CD8-positive, alpha-beta memory T cell (primary cell): ENCODE data around the gene GRPEL2. TPM values are rescaled to one million over a fixed set of nuclear protein-coding genes. Genes with fewer than 3 reads are reported as not detected.

Source experiments
- CTCF ChIA-PET: fragments of 350-600 bp; sonication (Branson Sonifier 250); formaldehyde crosslinking; loops from one replicate; lab custom pipeline; 2021; ENCODE audit warnings: antibody characterized with exemption; lab: Charles Lee
- POLR2A ChIA-PET: fragments of 350-600 bp; sonication (Branson Sonifier 250); formaldehyde crosslinking; loops from one replicate; lab custom pipeline; 2021; ENCODE audit warnings: antibody characterized with exemption; lab: Charles Lee
- DNase-seq, 5 donors: peaks; one replicate each; pipeline versions ENCODE4 v3.0.0 to v3.0.0-alpha.2; 2020 to 2022; ENCODE audit warnings: mixed read lengths in 1 of 5
- H3K27ac ChIP-seq: one replicate; pipeline ENCODE4 v1.7.0; 2013; ENCODE audit warnings: low read depth, mild to moderate bottlenecking, low read length, moderate library complexity
- H3K27me3 ChIP-seq: 2 replicates; pipeline ENCODE4 v1.7.0; 2013; ENCODE audit warnings: low read length, mild to moderate bottlenecking; ENCODE audit not compliant: insufficient read depth, poor library complexity, severe bottlenecking
- H3K36me3 ChIP-seq: 2 replicates; pipeline ENCODE4 v1.7.0; 2013; ENCODE audit warnings: mild to moderate bottlenecking, low read length, moderate library complexity; ENCODE audit not compliant: insufficient read depth
- H3K4me1 ChIP-seq: 2 replicates; pipeline ENCODE4 v1.7.0; 2013; ENCODE audit warnings: mild to moderate bottlenecking, low read length, moderate library complexity; ENCODE audit not compliant: insufficient read depth
- H3K4me3 ChIP-seq: 2 replicates; pipeline ENCODE4 v1.7.0; 2013; ENCODE audit warnings: mild to moderate bottlenecking, low read length
- H3K9me3 ChIP-seq: 2 replicates; pipeline ENCODE4 v1.7.0; 2013; ENCODE audit warnings: mild to moderate bottlenecking, low read length
- H3K27ac Mint-ChIP-seq, 8 donors: one replicate each; pipeline ENCODE4 v1.8.0; 2020 to 2021; ENCODE audit warnings: mixed read lengths in 8 of 8, mild to moderate bottlenecking in 6 of 8, inconsistent platforms in 3 of 8, moderate library complexity in 3 of 8
- H3K27me3 Mint-ChIP-seq, 2 donors: one replicate each; pipeline ENCODE4 v1.8.0; 2020 to 2021; ENCODE audit warnings: mixed read lengths in 2 of 2, mild to moderate bottlenecking in 1 of 2, moderate library complexity in 1 of 2
- H3K36me3 Mint-ChIP-seq, 3 donors: one replicate each; pipeline ENCODE4 v1.8.0; 2020 to 2021; ENCODE audit warnings: mixed read lengths in 3 of 3, inconsistent platforms in 1 of 3, mild to moderate bottlenecking in 1 of 3
- H3K4me1 Mint-ChIP-seq, 3 donors: one replicate each; pipeline ENCODE4 v1.8.0; 2020 to 2021; ENCODE audit warnings: mixed read lengths in 3 of 3, inconsistent platforms in 1 of 3, mild to moderate bottlenecking in 1 of 3
- H3K4me3 Mint-ChIP-seq, 7 donors: one replicate each; pipeline ENCODE4 v1.8.0; 2020 to 2021; ENCODE audit warnings: mixed read lengths in 7 of 7, mild to moderate bottlenecking in 6 of 7, moderate library complexity in 4 of 7, inconsistent platforms in 2 of 7
- H3K9me3 Mint-ChIP-seq, 5 donors: one replicate each; pipeline ENCODE4 v1.8.0; 2020 to 2022; ENCODE audit warnings: mixed read lengths in 5 of 5, mild to moderate bottlenecking in 3 of 5, moderate library complexity in 2 of 5, inconsistent platforms in 1 of 5
- polyA plus RNA-seq: library from polyadenylated mRNA; unstranded; fragments of 300-500 nt; fragmentation: Illumina TruSeq; gene quantifications from one replicate; pipeline ENCODE4 v1.2.3, GENCODE V29; 2021
- total RNA-seq, 2 experiments: library from RNA; stranded (reverse); gene quantifications; one replicate each; pipeline ENCODE4 v1.2.3, GENCODE V29; 2021

The GRPEL2 gene
- total and polyA plus RNA-seq, 3 experiments from 2014 or later: 4.5 to 36.5 (median 33.4) TPM

GRCh38 chr5:149348518-149348917, 3.2 kb downstream of the GRPEL2 start:
- Mint-ChIP-seq H3K36me3 (peaks cover 28 to 68% (median 30%) of the 10 kb centered on the region in 3 donors), H3K4me3 (peak overlapping the region; percentile 54 to 83 (median 81)), H3K9me3 (no peaks in the 10 kb centered on the region), H3K27ac (peak overlapping the region; percentile 60 to 95 (median 86)), H3K4me1 (peaks cover 65 to 88% (median 86%) of the 10 kb centered on the region in 3 donors), H3K27me3 (no peaks in the 10 kb centered on the region)
- Histone ChIP-seq H3K9me3 (no peaks in the 10 kb centered on the region), H3K27ac (no peak overlapping the region), H3K27me3 (no peaks in the 10 kb centered on the region), H3K36me3 (peaks cover 43% of the 10 kb centered on the region), H3K4me3 (peak overlapping the region; percentile 41), H3K4me1 (peaks cover 67% of the 10 kb centered on the region)
- CTCF ChIA-PET: interaction anchor here (1.0 to 4.3 kb wide), 2 partner anchors 19 to 32 kb away, joined by 5 to 25 read pairs; no protein-coding TSS in a partner anchor
- POLR2A ChIA-PET: no interaction called here
- DNase-seq: peak in 2 of 5 donors; percentile 45 to 65

DNA sequence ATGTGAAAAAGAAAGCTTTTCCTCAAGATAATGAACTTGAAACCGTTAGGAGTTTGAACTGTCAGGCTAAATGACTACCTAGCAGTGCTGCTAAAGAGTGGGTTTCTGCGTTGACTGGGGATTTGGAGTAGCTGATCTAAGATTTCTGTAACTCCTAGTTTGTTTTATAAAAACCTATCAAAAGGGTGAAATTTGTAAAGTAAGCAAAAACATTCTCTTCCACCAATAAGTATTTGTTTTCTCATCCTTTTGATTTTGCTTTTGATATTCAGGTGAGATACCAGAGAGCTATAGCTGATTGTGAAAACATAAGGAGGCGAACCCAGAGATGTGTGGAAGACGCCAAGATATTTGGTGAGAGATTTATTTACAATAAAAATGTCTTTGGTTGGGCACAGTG, 4.1 kb downstream of the GRPEL2 start:
- Histone ChIP-seq H3K4me1 (peaks cover 68% of the 10 kb centered on the region), H3K4me3 (no peak overlapping the region), H3K27ac (no peak overlapping the region), H3K27me3 (no peaks in the 10 kb centered on the region), H3K9me3 (no peaks in the 10 kb centered on the region), H3K36me3 (peaks cover 50% of the 10 kb centered on the region)
- Mint-ChIP-seq H3K36me3 (peaks cover 28 to 75% (median 30%) of the 10 kb centered on the region in 3 donors), H3K4me3 (peak overlapping the region in 3 of 7 donors; percentile 24 to 83 (median 34)), H3K27ac (peak overlapping the region in 7 of 8 donors; percentile 59 to 95 (median 82)), H3K27me3 (no peaks in the 10 kb centered on the region), H3K4me1 (peaks cover 62 to 88% (median 86%) of the 10 kb centered on the region in 3 donors), H3K9me3 (no peaks in the 10 kb centered on the region)
- DNase-seq: no peak
- ChIA-PET POLR2A (no interaction called here), CTCF (interaction anchor here (1.0 to 1.4 kb wide), 3 partner anchors 9 to 93 kb away, joined by 3 to 6 read pairs (median 5); partner anchors contain the start of gene PCYOX1L)

DNA sequence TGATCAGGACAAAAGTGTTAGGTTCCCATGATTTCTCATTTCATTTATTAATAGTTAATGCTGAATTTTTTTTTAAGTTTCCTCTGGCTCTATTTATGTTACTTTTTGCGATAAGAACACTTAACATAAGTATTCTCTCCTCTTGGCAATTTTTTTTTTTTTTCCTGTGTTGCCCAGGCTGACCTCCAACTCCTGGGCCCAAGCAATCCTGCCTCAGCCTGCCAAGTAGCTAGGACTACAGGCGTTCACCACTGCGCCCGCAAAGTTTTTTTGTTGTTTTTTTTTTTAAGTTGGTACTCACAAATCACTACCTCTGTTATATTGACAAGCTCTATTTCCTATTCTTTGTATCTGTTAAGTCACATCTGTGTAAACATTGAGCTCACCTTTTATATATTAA, 6.9 kb downstream of the GRPEL2 start:
- POLR2A ChIA-PET: interaction anchor here (1.0 kb wide), 1 partner anchor 19 kb away, joined by 3 read pairs; no protein-coding TSS in a partner anchor
- Mint-ChIP-seq H3K4me3 (no peak overlapping the region), H3K9me3 (no peaks in the 10 kb centered on the region), H3K4me1 (peaks cover 54 to 83% (median 80%) of the 10 kb centered on the region in 3 donors), H3K27ac (peak overlapping the region in 3 of 8 donors; percentile 14 to 37 (median 36)), H3K36me3 (peaks cover 33 to 74% (median 36%) of the 10 kb centered on the region in 3 donors), H3K27me3 (no peaks in the 10 kb centered on the region)
- Histone ChIP-seq H3K27ac (no peak overlapping the region), H3K36me3 (peaks cover 52% of the 10 kb centered on the region), H3K27me3 (no peaks in the 10 kb centered on the region), H3K4me3 (no peak overlapping the region), H3K9me3 (no peaks in the 10 kb centered on the region), H3K4me1 (peaks cover 58% of the 10 kb centered on the region)
- CTCF ChIA-PET: interaction anchor here (0.9 to 2.9 kb wide), 3 partner anchors 9 to 31 kb away, joined by 3 to 11 read pairs (median 3); no protein-coding TSS in a partner anchor
- DNase-seq: no peak

DNA sequence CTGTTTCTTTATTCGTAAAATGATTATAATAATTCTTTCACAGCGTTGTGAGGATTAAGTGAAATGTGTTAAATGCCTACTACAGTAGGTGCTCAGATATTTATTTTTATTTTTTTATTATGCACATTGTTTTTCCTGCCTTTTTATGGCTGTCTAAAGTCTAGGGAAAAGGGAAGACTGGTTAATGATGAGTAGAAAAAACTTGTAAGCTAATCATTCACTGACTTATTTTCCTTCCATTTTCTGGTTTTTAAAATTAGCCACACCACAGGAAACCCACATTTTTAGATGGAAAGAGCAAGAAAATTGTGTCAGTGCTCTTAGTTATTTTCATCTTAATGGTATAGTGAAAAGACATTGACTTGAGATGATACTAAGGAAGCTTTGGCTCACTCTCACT, 8.6 kb downstream of the GRPEL2 start:
- Mint-ChIP-seq H3K4me1 (peaks cover 50 to 78% (median 76%) of the 10 kb centered on the region in 3 donors), H3K9me3 (no peaks in the 10 kb centered on the region), H3K27me3 (peaks cover 0 to 2% of the 10 kb centered on the region in 2 donors), H3K4me3 (no peak overlapping the region), H3K27ac (peak overlapping the region in 3 of 8 donors; percentile 32 to 70 (median 40)), H3K36me3 (peaks cover 28 to 69% (median 32%) of the 10 kb centered on the region in 3 donors)
- CTCF ChIA-PET: interaction anchor here (1.0 to 1.3 kb wide), 2 partner anchors 18 to 198 kb away, joined by 3 to 5 read pairs; no protein-coding TSS in a partner anchor
- H3K4me3 ChIP-seq: no peak overlapping the region
- no peak for DNase-seq
- H3K27ac ChIP-seq: no peak overlapping the region
- no peaks in the 10 kb centered on the region for H3K9me3 ChIP-seq
- no peaks in the 10 kb centered on the region for H3K27me3 ChIP-seq
- POLR2A ChIA-PET: interaction anchor here (2.1 kb wide), 1 partner anchor 9 kb away, joined by 6 read pairs; the partner anchor contains the start of gene GRPEL2
- peaks cover 52% of the 10 kb centered on the region for H3K36me3 ChIP-seq
- peaks cover 51% of the 10 kb centered on the region for H3K4me1 ChIP-seq

DNA sequence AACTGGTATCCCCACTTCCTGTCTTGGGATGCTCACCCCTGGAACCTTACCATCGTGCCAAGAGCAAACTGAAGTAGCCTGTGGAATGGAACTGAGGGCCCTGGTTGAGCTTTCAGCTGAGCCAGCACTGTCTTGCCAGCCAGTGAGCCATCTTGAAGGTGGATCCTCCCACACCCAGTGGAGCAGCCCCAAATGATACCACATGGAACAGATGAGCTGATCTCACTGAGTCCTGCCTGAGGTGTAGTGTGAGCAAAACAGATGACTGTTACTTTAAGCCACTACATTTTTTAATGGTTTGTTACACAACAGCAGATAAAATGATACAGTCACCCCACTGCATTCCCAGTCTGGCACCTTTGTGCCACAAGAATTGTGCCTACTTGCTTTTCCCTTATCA, 10.4 kb downstream of the GRPEL2 start:
- H3K27me3 ChIP-seq: no peaks in the 10 kb centered on the region
- Mint-ChIP-seq H3K36me3 (peaks cover 17 to 52% (median 20%) of the 10 kb centered on the region in 3 donors), H3K4me1 (peaks cover 53 to 80% (median 78%) of the 10 kb centered on the region in 3 donors), H3K27me3 (peaks cover 0 to 2% of the 10 kb centered on the region in 2 donors), H3K9me3 (no peaks in the 10 kb centered on the region), H3K4me3 (no peak overlapping the region), H3K27ac (peak overlapping the region in 3 of 8 donors; percentile 17 to 83 (median 46))
- H3K4me1 ChIP-seq: peaks cover 51% of the 10 kb centered on the region
- no peaks in the 10 kb centered on the region for H3K9me3 ChIP-seq
- no peak overlapping the region for H3K27ac ChIP-seq
- no peak overlapping the region for H3K4me3 ChIP-seq
- POLR2A ChIA-PET: interaction anchor here (0.8 to 2.1 kb wide), 3 partner anchors 9 to 12 kb away, joined by 4 to 6 read pairs (median 4); partner anchors contain the start of gene GRPEL2
- CTCF ChIA-PET: interaction anchor here (0.6 to 6.8 kb wide), 5 partner anchors 10 to 28 kb away, joined by 3 to 69 read pairs (median 4); partner anchors contain the start of gene GRPEL2
- no peak for DNase-seq
- peaks cover 35% of the 10 kb centered on the region for H3K36me3 ChIP-seq

DNA sequence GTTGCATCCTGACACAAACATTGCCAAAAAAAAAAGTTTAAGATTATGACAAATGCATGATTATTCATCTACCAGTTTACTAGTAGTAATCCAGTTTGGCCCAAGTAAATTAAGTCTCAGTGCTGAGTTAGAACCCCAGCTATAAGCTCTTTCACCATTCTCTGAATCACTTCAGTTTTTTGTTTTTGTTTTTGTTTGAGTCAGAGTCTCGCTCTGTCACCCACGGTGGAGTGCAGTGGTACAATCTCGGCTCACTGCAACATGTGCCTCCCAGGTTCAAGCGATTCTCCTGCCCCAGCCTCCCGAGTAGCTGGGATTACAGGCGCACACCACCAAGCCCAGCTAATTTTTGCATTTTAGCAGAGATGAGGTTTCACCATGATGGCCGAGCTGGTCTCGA, 11.1 kb downstream of the GRPEL2 start:
- Mint-ChIP-seq H3K9me3 (no peaks in the 10 kb centered on the region), H3K27me3 (peaks cover 0 to 2% of the 10 kb centered on the region in 2 donors), H3K36me3 (peaks cover 15 to 44% (median 16%) of the 10 kb centered on the region in 3 donors), H3K4me1 (peaks cover 53 to 79% (median 78%) of the 10 kb centered on the region in 3 donors), H3K4me3 (no peak overlapping the region), H3K27ac (peak overlapping the region in 2 of 8 donors; percentile 17 to 57)
- H3K4me3 ChIP-seq: no peak overlapping the region
- no peak overlapping the region for H3K27ac ChIP-seq
- no peaks in the 10 kb centered on the region for H3K9me3 ChIP-seq
- peaks cover 28% of the 10 kb centered on the region for H3K36me3 ChIP-seq
- ChIA-PET POLR2A (interaction anchor here (0.8 to 2.6 kb wide), 3 partner anchors 10 to 11 kb away, joined by 4 to 39 read pairs (median 4); partner anchors contain the start of gene GRPEL2), CTCF (interaction anchor here (0.6 to 6.8 kb wide), 6 partner anchors 10 to 29 kb away, joined by 3 to 69 read pairs (median 5); partner anchors contain the start of gene GRPEL2)
- no peak for DNase-seq
- H3K27me3 ChIP-seq: no peaks in the 10 kb centered on the region
- peaks cover 54% of the 10 kb centered on the region for H3K4me1 ChIP-seq

GRCh38 chr5:149357370-149358293, 12.3 kb downstream of the GRPEL2 start, which contains the start of gene PCYOX1L:
PCYOX1L (plus strand) TSS chr5:149358046; CDS start chr5:149358069, 23 bp downstream.
- H3K36me3 Mint-ChIP-seq: peaks cover 9 to 32% (median 10%) of the 10 kb centered on the region in 3 donors
- H3K9me3 Mint-ChIP-seq: no peaks in the 10 kb centered on the region
- H3K27ac Mint-ChIP-seq: peak within 1 kb of the TSS; percentile 75 to 96 (median 90)
- peak within 1 kb of the TSS; percentile 66 for H3K27ac ChIP-seq
- H3K4me3 Mint-ChIP-seq: peak within 1 kb of the TSS; percentile 89 to 97 (median 92)
- H3K4me3 ChIP-seq: peak within 1 kb of the TSS; percentile 81
- H3K27me3 Mint-ChIP-seq: peaks cover 0 to 2% of the 10 kb centered on the region in 2 donors
- ChIA-PET POLR2A (interaction anchor here (0.7 to 2.6 kb wide), 7 partner anchors 9 to 1343 kb away, joined by 3 to 39 read pairs (median 3); partner anchors contain the start of genes CSNK1A1, GRPEL2 and RBM22), CTCF (interaction anchor here (0.8 to 6.8 kb wide), 8 partner anchors 8 to 207 kb away, joined by 3 to 69 read pairs (median 6); partner anchors contain the start of genes CSNK1A1 and GRPEL2)
- no peaks in the 10 kb centered on the region for H3K27me3 ChIP-seq
- DNase-seq: peak; percentile 88 to 96 (median 93)
- H3K36me3 ChIP-seq: peaks cover 16% of the 10 kb centered on the region
- no peaks in the 10 kb centered on the region for H3K9me3 ChIP-seq
- peaks cover 47% of the 10 kb centered on the region for H3K4me1 ChIP-seq
- H3K4me1 Mint-ChIP-seq: peaks cover 47 to 67% (median 66%) of the 10 kb centered on the region in 3 donors
